Measurements from ENCODE around the gene MARCHF9.

DNA sequence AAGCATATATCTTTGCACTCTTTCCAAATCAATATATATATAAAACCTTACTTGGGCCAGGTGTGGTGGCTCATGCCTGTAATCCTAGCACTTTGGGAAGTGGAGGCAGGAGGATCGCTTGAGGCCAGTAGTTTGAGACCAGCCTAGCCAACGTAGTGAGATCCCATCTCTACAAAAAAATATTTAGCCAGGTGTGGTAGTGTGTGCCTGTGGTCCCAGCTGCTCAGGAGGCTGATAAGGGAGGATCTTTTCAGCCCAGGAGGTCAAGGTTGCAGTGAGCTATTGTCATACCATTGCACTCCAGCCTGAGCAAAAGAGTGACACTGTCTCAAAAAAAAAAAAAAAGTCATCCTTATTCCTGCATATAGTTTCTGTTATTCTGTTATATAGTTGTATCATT lies 46.6 kb upstream of the MARCHF9 start:
- no peak for TF ChIP-seq MYBL2 (CRISPR knock-in tag; IDR thresholded peaks at IDR 0.05)
- no peak for TF ChIP-seq CTCF (IDR thresholded peaks at IDR 0.05)
- no peak for TF ChIP-seq CBFB (CRISPR knock-in tag; IDR thresholded peaks at IDR 0.05; ENCODE audit: low read depth)
- no peak for TF ChIP-seq JUN (CRISPR knock-in tag; IDR thresholded peaks at IDR 0.05)
- TF ChIP-seq ESRRA (CRISPR knock-in tag; IDR thresholded peaks at IDR 0.05; ENCODE audit: borderline replicate concordance): no peak
- no peak for TF ChIP-seq ATF3 (CRISPR knock-in tag; conservative IDR thresholded peaks at IDR 0.05)
- TF ChIP-seq MLX (CRISPR knock-in tag; IDR thresholded peaks at IDR 0.05): no peak
- no peak for TF ChIP-seq GABPB1 (CRISPR knock-in tag; IDR thresholded peaks at IDR 0.05)
- no peak for TF ChIP-seq NFYB (CRISPR knock-in tag; conservative IDR thresholded peaks at IDR 0.05; ENCODE audit: low read depth)
